Measurements from ENCODE around the gene COLEC11. TPM values are rescaled to one million over a fixed set of nuclear protein-coding genes. Genes with fewer than 3 reads are reported as not detected.

COLEC11 gene
- total and polyA plus RNA-seq, 9 donors = 16.7 to 187 (median 59.9) TPM

DNA sequence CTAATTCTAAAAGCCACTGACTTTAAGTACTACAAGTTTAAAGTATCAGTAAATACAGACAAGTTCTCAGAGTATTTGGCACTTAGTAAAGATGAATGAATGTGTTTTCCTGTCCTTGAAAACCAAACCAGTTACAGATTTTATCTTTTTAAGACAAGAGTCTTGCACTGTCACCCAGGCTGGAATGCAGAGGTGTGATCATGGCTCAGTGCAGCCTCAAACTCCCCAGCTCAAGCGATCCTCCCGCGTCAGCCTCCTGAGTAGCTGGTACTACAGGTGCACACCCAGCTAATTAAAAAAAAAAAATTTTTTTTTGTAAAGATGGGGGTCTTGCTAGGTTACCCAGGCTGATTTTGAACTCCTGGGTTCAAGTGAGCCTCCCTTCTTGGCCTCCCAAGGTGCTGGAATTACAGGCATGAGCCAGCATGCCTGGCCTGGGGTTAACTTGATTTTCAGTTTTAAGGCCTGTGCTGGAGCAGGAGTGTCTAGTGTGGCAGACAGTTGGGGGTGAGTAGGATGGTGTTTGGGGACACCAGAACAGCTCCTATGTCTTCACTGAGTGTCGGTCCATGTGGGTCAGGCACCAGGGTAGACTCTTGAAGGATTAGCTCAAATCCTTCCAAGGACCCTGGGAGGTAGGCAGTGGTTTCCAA, 10.2 kb upstream of the COLEC11 start:
- H3K4me3 ChIP-seq = no peak overlapping the region
- H3K9me3 ChIP-seq = no peaks in the 10 kb centered on the region
- H3K4me1 ChIP-seq (ENCODE audit: insufficient read depth) = peaks cover 30% of the 10 kb centered on the region
- WGBS, 3 donors = 37 to 66% (median 44%) methylated on average over 4 of the region's 4 CpGs
- H3K36me3 ChIP-seq = no peaks in the 10 kb centered on the region
- peak overlapping the region; percentile 14 to 71 for H3K27ac ChIP-seq
- peak in 1 of 5 donors; percentile 15 for DNase-seq
- intact Hi-C loops (cut with DNase I) = loop anchor here in 1 of 4 donors (5.0 kb wide), 1 partner anchor 63 kb away; no protein-coding TSS in a partner anchor
- no peaks in the 10 kb centered on the region for H3K27me3 ChIP-seq
- TF ChIP-seq EP300 (IDR thresholded peaks at IDR 0.05) (no peak), POLR2A (IDR thresholded peaks at IDR 0.05) (no peak), CTCF (IDR thresholded peaks at IDR 0.05) (no peak)

- intact Hi-C loops (cut with DNase I) = loop anchor here in 1 of 4 donors (5.0 kb wide), 1 partner anchor 62 kb away; no protein-coding TSS in a partner anchor
- TF ChIP-seq CTCF (IDR thresholded peaks at IDR 0.05) (no peak), EP300 (IDR thresholded peaks at IDR 0.05) (peak; percentile 59)
- peak overlapping the region; percentile 3 for H3K4me3 ChIP-seq
Measured at GRCh38 chr2:3585261-3586109, 9.4 kb upstream of the COLEC11 start.

DNA sequence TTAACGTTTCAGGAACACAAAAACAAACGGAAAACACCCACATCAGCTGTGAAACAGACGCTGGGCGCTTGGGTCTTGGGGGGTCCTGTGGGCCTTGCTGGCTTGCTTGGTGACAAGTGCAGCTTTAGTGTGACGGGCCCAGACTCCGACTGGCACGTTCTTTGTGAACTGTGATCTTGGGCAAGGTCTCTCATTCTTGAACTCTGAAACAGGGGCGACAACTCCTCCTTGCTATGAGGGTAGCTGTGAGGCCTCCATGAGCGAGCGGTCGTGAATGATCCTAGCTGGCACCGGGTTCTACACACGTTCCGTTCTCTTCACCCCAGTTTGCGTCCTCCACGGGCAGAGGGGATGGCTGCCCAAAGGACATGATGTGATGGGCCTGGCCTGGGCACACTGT, 8.7 kb upstream of the COLEC11 start:
- TF ChIP-seq CTCF (IDR thresholded peaks at IDR 0.05) (no peak), POLR2A (IDR thresholded peaks at IDR 0.05) (no peak), EP300 (IDR thresholded peaks at IDR 0.05) (no peak)
- Histone ChIP-seq H3K27me3 (no peaks in the 10 kb centered on the region), H3K4me3 (no peak overlapping the region), H3K27ac (peak overlapping the region; percentile 71 to 79), H3K4me1 (ENCODE audit: insufficient read depth) (peaks cover 28% of the 10 kb centered on the region), H3K36me3 (no peaks in the 10 kb centered on the region), H3K9me3 (no peaks in the 10 kb centered on the region)
- peak in 3 of 5 donors; percentile 27 to 58 (median 48) for DNase-seq
- WGBS, 3 donors = 55 to 69% (median 59%) methylated on average over 16 of the region's 16 CpGs
- intact Hi-C loops (cut with DNase I) = loop anchor here in 1 of 4 donors (5.0 kb wide), 1 partner anchor 61 kb away; no protein-coding TSS in a partner anchor

More at GRCh38 chr2:3585261-3586109, 9.4 kb upstream of the COLEC11 start:
- WGBS, 3 donors = 3 to 8% (median 8%) methylated on average over 29 of the region's 29 CpGs
- DNase-seq = peak; percentile 89 to 93 (median 90)
- H3K4me1 ChIP-seq (ENCODE audit: insufficient read depth) = peaks cover 29% of the 10 kb centered on the region
- no peaks in the 10 kb centered on the region for H3K36me3 ChIP-seq
- H3K27ac ChIP-seq = peak overlapping the region; percentile 14 to 71
- H3K9me3 ChIP-seq = no peaks in the 10 kb centered on the region
- no peaks in the 10 kb centered on the region for H3K27me3 ChIP-seq

DNA sequence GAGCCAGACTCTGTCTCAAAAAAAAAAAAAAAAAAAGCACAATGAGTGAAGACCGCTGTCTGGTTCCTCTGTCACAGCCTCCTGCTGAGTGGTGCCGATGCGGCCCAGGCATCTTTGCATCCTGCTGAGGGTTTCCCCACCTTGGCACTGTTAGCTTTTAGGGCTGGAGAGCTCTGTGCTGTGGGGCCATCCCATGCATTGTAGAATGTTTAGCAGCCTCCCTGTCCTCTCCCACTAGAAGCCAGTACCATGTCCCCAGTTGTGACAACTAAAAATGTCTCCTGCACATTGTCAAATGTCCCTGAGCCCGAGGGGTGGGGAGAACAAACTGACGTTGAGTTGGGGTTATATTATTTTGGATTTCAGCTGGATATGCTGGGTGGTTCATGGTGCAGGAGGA, 7.9 kb upstream of the COLEC11 start:
- intact Hi-C loops (cut with DNase I) = loop anchor here in 1 of 4 donors (5.0 kb wide), 1 partner anchor 60 kb away; no protein-coding TSS in a partner anchor
- H3K4me1 ChIP-seq (ENCODE audit: insufficient read depth) = peaks cover 28% of the 10 kb centered on the region
- TF ChIP-seq EP300 (IDR thresholded peaks at IDR 0.05) = no peak
- no peak for TF ChIP-seq CTCF (IDR thresholded peaks at IDR 0.05)
- TF ChIP-seq POLR2A (IDR thresholded peaks at IDR 0.05) = no peak
- WGBS, 3 donors = 68 to 76% (median 70%) methylated on average over 5 of the region's 5 CpGs
- no peaks in the 10 kb centered on the region for H3K27me3 ChIP-seq
- peak overlapping the region in 1 of 2 donors; percentile 71 for H3K27ac ChIP-seq
- peak in 1 of 5 donors; percentile 26 for DNase-seq
- H3K4me3 ChIP-seq = no peak overlapping the region
- no peaks in the 10 kb centered on the region for H3K9me3 ChIP-seq
- H3K36me3 ChIP-seq = no peaks in the 10 kb centered on the region
